NOMO-1 (cell line): ENCODE measurements around the gene ANO2.

ENCODE experiments used
- DNase-seq, 2 experiments: peaks; one replicate each; lab custom pipeline; 2025; ENCODE audit not compliant: unreplicated experiment in 2 of 2; lab: John Stamatoyannopoulos, UW

The ANO2 gene

DNA sequence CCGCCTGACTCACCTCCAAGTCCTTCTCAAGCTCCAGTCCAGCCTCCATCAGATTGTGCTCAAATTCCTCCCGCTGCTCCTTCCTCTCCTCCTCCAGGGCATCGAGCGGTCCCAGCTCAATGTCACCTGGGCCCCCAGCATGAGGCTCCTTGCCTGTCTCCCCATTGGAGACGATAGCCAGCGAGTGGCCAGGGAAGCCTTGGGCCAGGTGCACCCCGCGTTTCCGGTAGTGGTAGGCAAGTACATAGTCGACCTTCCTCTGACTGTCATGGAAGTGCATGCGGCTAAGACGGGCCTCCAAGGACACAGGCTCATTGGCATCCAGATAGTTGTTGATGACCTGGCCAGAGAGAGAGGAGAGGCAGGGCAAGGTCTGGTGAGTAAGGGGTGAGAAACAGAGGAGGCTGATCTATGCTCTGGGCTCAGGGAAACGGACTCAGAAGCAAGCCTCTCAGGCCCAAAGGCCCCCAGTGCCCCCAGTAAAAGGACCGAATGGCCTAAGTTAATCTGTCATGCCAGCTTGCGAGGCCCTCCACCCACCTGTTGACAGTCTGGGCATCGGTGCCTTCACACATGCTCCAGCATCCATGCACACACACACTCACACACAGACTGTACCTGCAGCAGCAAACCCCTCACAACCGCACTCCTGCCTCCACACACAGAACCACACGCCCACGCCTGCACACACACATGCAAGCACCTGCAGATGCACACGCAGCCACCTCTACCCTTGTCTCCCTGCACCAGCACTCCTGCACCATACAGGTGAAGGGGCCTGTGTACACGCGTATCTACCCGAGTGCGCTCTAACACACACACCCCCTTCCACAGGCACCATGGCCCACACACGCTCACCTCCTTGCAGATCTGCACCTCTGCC, 23.8 kb downstream of the ANO2 start:
- DNase-seq, result no peak

DNA sequence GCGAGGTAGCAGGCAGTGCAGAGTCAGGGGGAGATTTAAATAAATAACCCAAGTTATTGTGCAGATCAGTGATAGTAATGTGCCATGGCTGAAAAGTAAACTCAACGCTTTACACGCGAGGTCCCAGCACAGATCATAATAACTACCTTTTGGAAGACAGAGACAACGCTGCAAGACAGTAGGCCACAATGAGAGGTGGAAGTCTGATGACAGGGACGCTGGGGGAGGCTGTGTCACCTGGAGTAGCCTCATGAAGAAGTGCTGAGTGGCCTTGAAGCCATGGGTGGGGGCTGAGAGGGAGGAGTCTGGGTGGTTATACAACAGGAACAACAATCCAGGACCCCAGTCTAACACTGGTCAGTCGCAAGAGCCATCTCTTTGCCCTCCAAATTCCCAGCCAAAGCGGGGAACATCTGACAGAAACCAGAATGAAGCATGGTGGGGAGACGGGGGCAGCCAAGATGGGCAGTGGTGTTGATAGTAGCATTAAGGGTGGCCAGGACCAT, 28.2 kb downstream of the ANO2 start:
- no peak for DNase-seq

DNA sequence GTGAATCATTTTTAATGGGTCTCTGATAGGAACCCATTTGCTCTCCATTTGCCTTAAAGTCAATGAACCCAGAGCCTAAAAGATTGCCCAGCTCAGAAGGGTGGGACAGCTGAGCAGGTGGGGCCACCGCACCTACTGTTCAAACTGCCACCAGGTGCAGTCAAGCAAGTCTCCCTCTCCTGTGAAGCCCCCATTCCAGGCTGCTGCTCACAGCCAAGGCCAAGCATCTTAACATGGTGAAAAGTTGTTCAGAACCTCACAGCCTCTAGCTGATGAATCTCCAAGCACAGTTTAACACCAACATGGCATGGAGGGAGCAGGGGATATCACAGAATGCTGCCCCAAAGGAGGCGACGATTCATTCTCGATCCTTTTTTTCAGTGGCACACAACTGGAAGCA, 29.5 kb downstream of the ANO2 start:
- DNase-seq, result no peak

DNA sequence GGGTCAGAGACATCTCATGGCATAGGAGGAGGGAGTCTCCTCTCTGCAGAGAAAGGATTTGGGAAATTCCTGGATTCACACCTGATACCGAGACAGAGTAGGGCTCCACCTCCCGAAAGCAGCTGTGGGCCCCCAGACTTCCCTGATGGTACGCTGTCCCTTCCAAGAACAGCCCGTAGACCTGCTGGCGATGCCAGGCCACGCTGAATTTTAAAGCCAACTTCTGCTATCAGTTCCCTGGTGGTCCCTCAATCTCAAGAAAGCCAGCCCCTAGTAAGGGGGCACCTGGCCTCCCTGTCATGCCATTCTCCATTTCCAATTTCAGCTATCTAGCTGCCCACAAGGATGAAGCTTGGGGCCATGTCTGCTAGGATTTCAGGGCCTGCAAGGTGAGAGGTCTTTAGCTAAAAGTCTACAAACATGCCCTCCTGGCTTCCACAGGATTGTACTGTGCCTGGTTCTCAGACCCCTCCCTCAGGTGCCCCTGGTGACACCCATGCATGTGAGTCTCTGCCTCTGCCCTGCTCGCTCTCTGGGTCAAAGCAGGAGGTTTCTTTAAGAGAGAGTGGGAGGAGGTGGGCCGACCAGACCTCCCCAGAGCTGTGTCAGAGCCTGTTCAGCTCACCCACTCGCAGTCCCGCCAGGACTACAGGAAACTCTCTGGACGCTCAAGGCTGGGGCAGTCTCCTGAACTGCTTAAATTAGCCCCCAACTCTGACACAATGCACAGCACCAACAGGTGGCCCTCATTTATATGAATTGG, 30.5 kb downstream of the ANO2 start:
- no peak for DNase-seq

DNA sequence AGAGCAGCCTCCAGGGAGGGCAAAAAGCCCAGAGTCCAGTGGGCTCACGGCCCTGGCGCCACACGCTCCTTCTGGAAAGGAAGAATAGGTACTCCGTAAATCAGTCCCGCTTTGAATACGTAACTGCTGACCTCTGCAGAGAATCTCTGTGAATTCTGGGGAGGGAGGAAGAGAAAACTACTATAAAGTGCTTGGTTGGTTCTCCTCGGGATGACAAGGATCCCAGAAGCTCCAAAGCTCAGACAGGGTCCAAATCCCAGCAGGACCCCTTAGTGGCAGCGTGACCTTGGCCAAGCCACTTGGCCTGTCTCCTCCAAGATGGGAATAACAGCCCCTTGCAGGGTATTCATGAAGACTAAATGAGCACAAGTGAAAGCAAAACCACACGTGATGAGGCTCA, 31.7 kb downstream of the ANO2 start:
- DNase-seq, result no peak

DNA sequence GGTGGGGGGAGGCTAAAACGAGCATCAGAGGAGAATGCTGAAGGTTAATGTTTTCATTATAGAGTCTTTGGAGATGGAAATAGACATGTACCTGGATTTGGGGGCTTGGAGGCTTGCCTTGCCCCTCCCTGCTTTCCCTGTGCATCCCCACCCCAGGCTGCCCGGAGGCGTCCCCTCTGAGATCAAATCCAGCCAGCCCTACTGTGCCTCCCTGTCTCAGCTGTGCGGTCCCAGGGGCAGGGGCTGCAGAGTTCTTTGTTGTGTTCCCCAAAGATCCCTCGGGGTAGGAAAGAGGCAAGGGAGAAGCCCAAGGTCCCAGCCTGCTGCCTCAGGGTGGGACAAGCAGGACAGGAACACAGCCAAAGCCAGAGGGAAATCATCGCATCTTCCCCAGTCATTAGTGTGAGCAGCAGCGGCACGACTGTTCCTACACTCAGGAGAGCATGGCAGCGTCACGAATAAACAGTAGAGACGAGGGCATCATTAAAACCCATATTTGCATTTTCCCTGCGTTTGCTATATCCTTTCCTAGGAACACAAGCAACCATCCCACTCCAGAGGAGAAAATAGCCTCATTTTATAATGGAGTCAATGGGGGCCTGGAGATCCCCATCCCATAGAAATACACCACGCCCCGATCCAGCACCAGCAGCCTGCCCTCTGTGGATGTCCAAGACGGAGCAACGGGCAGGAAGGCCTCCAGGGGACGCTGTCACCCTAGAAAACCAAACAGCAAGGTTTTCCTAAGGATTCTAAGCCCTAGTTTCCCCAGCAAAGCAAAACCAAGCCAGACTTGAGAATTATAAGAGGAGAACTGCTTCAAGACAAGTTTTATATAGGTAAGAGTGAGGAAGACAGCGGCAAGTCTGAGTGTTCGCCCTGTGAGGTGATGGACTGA, 32.4 kb downstream of the ANO2 start:
- DNase-seq, result no peak

DNA sequence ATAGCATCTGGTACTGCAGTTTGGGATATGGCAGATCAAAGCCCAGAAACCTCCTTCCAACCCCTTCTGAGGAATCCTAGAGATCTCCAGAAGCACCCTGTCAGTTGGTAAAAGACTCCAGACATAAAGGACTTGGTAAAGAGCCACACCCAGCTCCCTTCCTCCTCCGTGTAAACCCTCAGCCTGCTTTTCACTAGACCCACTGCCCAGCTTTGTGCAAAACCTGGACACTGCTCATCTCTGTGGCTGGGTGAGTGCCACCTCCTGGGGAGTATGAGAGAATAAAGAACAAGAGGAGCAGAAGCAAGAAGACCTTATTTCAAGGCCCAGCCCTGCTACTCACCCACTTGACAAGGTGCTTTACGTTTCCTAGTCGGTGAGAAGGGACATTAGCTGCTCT, 33.0 kb downstream of the ANO2 start:
- DNase-seq, result no peak

DNA sequence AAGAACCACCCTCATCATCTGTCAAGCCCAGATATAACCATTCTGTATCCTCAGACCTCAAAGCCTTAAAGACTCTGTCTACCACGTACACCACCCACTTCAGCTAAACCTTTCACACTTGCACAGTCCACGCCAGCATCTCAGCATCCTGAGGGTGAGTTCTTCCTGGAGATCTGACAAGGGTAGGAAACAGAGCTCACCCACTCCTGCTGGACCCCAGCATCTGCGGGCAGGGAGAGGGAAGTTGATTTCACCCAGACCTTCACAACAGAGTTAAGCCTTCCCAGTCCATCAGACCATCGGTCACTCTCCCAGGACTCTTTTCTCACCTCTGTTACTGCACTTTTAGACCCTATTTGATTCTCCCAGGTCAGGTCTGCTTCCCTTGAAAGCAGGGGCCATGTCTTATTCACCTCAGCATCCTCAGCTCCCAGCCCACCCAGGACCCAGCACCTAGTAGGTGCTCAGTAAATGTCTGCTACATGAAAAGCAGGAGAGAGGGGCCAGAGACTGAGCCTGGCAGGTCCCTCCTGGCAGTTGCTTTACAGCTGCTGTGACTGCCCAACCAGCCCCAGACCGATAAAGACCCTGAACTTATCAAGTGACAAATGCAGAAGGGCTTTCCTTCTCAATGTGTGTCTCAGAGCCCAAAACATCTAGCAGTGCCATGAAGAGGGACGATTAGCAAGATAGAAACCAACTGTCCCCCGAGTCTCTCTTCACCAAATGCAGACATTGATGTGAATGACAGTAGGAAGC, 34.1 kb downstream of the ANO2 start:
- no peak for DNase-seq

DNA sequence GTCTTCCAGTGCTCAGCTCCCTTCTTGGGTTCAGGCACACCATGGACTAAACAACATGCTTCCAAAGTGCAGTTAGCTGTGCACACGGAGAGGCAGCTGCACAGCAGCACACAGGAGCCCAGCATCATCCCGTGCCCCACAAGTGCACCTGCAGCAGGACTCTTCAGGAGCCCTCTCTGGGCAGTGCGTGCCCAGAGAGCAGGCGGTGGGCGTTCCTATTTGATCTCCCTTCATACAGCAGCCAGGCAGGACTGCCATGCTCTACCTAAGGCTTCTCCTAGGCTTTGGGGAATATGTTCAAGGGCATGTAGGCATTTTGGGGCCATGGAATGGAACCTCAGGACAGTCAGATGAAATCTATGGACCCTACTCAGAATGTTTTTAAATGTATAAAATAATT, 35.5 kb downstream of the ANO2 start:
- no peak for DNase-seq

DNA sequence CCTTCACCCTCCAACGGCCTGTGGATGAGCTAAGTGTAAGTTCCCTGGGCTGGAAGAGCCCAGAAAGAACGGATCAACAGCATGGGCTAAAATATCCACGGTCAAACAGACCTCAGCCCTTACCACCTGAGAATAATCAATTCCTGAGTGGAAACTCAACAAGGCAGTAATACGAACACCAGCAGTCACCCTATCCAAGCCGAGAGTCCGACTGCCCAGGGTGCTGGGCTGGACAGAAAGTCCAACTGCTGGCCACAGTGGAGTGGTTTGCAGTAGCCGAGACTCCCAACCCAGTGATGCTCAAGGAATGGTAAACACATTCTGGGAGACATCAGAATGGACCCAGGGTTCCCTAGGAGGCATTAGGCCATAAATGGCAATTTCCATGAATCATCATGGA, 36.8 kb downstream of the ANO2 start:
- no peak for DNase-seq

DNA sequence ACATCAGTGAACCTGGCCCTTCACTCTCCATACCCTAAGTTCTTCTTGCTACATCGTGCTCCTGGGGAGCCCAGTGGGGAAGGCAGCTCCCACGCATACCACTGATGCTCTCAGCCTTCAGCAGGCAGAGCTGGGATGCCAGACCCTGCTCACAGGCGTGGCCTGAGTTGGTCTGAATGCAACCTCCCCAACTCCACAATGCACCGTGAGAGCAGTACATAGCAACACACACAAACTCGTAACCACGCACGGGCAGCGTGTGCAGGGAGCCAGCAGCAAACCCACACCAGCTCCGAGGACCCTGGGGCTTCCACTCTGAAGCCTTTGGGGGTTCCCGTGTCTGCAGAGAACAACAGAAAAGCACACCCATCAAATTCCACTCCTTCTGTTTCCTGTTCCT, 37.3 kb downstream of the ANO2 start:
- no peak for DNase-seq

DNA sequence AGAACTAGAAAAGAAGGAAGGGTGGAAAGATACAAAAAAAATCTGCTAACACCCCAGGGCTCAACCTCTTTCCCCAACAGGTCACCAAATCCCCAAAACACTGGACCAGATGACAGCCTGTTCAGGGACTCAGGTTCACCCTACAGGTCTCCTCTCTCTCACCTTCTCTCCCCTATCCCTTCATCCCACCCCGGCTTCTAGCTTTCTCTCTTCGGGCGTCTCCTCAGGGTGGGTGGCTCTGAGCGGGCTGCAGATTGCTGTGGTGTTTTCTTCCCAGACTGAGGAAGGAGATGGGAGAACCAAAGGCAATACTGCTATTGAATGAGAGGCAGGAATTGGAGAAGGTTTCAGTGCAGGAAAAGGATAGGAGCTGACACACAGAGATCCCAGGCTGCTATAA, 39.3 kb downstream of the ANO2 start:
- DNase-seq, result no peak

DNA sequence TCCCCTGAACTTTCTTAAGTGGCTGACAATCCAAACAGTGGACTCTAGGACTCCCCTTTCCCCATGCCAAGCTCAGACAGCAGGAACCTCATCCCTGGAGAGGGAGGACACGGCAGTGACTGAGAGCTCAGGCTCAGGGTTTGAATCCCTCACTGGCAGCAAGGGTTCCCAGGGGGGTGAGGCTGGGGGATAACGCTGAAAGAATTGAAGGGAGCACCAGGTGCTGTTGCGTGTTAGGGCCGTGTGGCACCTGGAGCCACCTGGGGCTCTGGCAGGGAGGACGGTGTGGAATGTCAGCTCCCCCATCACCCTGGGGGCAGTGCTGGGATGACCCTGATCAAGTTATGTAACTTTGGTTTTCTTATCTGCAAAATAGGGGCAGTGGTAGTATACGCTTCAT, 40.1 kb downstream of the ANO2 start:
- DNase-seq, result no peak

DNA sequence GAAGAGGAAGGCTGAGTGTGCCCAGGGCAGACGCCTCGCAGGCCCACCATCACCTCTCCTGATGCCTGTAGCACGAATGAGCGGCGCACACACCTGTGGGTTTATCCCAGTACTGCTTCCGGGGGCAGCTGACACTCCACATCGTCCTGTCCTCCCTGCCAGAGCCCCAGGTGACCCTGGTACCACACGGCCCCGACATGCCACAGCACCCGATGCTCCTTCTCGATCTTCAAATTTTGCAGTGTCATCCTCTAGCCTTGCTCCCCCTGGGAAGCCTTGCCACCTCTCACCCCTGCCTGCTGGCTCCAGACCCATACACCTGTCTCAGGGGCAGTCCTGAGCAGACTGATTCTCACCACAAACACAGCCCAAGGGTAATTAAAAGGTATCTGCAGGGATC, 40.6 kb downstream of the ANO2 start:
- no peak for DNase-seq

DNA sequence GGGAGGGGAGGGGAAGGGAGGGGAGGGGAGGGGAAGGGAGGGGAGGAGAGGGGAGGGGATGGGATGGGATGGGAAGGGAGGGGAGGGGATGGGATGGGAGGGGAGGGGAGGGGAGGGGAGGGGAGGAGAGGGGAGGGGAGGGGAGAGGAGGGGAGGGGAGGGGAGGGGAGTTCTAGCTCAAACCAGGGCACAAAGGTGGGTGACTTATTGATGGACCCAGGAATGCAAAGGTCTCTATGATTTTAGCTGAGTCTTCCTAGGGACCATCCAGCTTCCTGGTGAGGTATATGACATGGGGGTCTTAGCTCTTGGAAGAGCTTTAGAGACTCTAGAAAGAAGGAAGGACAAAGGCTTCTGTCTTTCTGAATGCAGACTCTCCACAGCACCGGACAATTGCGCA, 42.3 kb downstream of the ANO2 start:
- no peak for DNase-seq

DNA sequence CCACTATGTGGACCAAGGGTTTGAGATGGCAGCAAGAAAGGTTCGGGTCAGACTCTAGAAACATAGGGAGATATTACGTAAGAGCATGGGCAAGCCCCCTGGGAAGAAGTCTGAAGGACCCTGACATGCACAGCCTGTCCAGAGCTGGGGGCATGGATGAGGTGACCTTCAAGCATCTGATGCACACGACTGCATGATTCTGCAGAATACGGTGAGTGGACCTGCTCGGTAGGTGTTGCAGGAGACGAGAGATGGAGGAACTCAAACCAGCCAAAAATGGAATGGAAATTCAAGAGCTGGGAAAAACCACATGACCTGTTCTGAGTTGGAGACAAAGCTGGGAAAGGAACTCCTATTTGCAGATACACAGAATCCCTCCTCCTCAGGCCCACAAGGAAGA, 43.6 kb downstream of the ANO2 start:
- no peak for DNase-seq

DNA sequence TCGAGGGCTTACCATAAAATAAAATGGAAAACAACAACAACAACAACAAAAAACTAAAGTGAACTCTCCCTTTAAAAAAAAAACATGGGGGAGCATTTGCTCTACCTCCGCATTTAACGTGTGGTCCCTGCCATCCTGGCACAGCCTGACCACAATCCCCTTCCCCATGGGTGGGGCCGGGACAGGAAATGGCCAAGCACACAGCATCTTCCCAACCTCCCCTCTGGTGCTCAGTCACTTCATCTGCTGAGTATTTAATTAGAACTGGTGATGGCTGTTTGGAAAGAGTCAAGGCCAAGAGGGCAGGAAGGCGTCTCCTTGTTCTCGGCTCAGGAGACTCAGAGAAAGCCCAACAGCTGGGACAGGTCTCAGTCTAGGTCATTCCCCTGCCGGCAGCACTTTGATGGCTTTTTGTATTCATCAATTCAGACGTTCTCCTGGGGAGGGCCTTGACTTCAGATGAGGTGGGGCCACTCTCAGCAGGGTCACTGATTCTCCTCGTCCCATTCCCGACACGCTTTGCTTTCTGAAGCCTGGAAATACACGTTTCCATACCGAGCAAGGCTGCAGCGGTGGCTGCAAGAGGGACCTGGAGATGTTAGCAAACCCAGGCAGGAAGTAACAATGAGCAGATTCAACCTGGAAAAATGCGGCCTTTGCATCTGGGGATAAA, 44.4 kb downstream of the ANO2 start:
- no peak for DNase-seq

DNA sequence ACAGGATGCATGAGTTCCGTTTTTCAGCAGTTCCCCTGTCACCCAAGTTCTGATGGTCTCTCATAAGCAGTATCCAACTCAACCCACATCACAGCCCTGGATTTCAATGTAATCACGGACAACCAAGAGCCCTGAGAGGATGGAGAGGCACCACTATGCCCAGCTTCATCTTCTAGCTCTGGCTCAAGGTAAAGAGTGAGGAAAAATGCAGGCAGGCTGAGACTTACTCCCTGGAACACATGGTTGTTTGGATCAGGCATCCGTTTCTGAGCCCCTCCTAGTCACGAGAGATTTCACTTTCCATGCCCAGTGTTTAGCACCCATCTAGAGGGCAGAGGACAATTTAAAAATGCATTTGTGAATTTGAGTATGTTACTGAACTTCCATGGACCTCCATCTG, 45.0 kb downstream of the ANO2 start:
- no peak for DNase-seq

DNA sequence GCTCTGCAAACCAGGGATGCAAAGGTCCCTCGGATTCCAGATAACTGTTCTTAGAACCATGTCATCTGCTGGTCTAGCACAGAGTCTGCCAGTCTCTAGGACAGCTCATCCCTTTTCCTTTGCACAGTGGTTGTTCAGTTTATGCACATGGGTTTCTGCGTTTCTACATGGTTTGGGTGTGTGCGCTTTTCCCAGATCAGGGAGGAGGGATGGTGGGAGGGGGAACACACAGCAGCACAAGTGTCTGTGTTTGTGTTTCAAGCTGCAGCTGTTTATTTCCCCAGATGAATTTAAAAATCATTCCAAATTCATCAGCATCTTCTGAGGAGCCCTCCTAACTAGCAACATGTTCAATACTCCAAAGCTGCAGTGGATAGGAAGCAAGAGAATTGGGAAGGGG, 45.4 kb downstream of the ANO2 start:
- no peak for DNase-seq

DNA sequence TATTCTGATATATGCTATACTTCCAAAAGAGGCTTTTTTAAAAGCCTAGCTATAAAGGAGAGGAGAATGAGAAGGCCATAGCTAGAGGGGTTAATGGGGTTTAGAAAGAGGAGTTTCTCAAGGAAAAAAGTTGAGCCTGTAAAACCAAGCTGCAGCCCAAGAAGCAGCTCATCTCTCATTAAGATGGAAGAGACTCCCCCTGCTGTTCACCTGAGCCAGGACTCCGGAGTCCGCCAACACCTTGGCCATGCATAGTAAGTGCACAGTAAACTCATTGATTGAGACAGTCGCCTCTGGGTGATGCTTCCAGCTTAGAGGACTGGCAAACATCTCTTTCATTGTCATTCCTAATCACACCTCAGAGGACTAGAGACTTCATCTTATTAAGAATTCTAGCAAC, 46.2 kb downstream of the ANO2 start:
- no peak for DNase-seq
